ENCODE measurements around the gene GLI2.

GLI2 gene

GRCh38 chr2:120766470-120767351 is 31.0 kb downstream of the GLI2 start:
- TF ChIP-seq CTCF (IDR thresholded peaks at IDR 0.05; ENCODE audit: extremely low read depth, insufficient read depth, missing control alignments): no peak
- no peak for DNase-seq (ENCODE audit: low spot score)
- in situ Hi-C loops (cut with MboI; ENCODE audit: low pct_unique_long_range_greater_than_20kb, low sequenced_read_pairs, unreplicated experiment): no loop called here

DNA sequence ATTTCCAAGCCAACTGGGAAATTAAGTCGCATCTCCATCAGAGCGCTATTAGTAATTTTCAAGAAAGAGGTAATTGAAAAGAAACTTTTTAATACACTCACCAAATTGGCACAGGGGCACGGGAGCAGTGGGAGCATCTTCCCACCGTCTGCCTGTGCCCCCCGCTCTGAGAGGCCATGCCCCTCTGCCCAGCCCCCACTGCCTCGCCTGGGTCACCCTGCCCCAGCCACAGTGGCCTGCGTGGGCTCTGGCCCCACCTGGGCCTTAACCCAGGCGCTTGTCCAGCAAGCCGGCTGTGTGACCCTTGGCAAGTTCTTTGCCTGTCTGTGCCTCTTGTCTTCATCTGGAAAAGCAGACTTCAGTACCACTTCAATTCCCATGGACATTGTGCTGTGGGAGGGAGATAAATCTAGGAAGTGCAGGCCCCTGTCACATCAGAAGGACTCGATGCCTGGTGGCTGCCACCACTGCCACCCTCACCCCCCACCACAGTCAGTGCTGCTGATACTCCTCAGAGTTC is 31.9 kb downstream of the GLI2 start:
- in situ Hi-C loops (cut with MboI; ENCODE audit: low pct_unique_long_range_greater_than_20kb, low sequenced_read_pairs, unreplicated experiment): no loop called here
- no peak for DNase-seq (ENCODE audit: low spot score)
- no peak for TF ChIP-seq CTCF (IDR thresholded peaks at IDR 0.05; ENCODE audit: extremely low read depth, insufficient read depth, missing control alignments)

- no peak for DNase-seq (ENCODE audit: low spot score)
- in situ Hi-C loops (cut with MboI; ENCODE audit: low pct_unique_long_range_greater_than_20kb, low sequenced_read_pairs, unreplicated experiment): no loop called here
- TF ChIP-seq CTCF (IDR thresholded peaks at IDR 0.05; ENCODE audit: extremely low read depth, insufficient read depth, missing control alignments): no peak
These were observed 32.7 kb downstream of the GLI2 start for GRCh38 chr2:120768112-120769048.

DNA sequence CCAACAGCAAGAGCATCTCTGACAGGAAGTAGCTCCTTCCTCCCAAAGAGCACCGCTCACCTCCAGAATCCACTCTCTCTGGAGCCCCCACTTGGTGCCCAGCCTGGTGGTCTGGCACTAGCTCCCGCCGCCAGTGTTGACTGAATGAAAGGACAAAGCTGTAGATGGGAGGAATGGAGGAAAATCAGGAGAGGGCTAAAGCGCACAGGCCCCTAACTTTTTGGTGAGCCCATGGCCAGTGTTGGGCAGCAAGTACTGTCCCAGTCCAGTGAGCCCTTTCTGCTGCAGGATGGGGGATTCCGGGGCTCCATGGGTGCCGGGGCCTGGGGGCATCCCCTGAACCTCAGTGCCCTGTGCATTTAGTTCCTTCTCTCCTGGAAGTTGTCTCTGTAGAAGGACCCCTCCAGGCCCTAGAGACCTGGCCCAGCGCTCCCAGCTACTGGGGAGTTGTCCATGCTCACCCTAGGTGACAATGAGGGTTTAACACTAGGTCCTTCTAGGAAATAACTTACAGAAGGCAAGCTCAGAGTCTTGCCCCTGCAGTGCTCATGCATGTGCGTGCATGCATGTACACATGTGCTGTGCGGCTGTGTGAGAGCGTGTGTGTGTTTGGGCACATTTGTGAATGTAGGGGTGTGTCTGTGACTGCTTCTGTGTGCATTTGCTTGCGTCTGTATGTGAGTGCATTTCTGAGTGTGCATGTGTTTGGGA is 33.6 kb downstream of the GLI2 start:
- no peak for TF ChIP-seq CTCF (IDR thresholded peaks at IDR 0.05; ENCODE audit: extremely low read depth, insufficient read depth, missing control alignments)
- DNase-seq (ENCODE audit: low spot score): no peak
- in situ Hi-C loops (cut with MboI; ENCODE audit: low pct_unique_long_range_greater_than_20kb, low sequenced_read_pairs, unreplicated experiment): no loop called here

GRCh38 chr2:120769787-120770120 is 34.1 kb downstream of the GLI2 start:
- in situ Hi-C loops (cut with MboI; ENCODE audit: low pct_unique_long_range_greater_than_20kb, low sequenced_read_pairs, unreplicated experiment): no loop called here
- DNase-seq (ENCODE audit: low spot score): no peak
- no peak for TF ChIP-seq CTCF (IDR thresholded peaks at IDR 0.05; ENCODE audit: extremely low read depth, insufficient read depth, missing control alignments)

DNA sequence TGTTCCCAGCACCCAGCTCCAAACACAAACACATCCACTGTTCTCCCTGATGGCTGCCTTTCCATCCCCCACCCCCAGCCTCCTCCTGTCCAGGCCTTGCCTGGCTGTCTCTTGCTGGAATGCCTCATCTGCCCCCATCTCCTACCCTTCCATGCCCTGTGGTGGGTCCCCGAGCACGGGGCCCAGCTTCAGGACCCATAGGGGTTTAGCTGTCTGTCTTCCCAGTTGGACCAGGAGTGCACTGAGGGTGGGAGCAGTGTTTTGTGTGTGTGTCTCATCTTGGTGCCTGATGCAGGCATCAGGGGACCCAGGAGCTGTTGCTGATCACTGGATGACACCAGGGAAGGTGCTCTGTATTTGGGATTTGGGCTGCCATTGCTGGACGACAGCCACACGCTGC is 34.5 kb downstream of the GLI2 start:
- in situ Hi-C loops (cut with MboI; ENCODE audit: low pct_unique_long_range_greater_than_20kb, low sequenced_read_pairs, unreplicated experiment): no loop called here

More for the DNA sequence above, 34.5 kb downstream of the GLI2 start:
- no peak for DNase-seq (ENCODE audit: low spot score)
- TF ChIP-seq CTCF (IDR thresholded peaks at IDR 0.05; ENCODE audit: extremely low read depth, insufficient read depth, missing control alignments): no peak
